SK-N-SH (cell line): ENCODE measurements around the gene PLD1. TPM values are rescaled to one million over a fixed set of nuclear protein-coding genes. Genes with fewer than 3 reads are reported as not detected.

Experiments used
- CTCF ChIA-PET: fragments of 300-600, 350-600 bp; formaldehyde crosslinking; extraction: SDS; loops from one replicate; lab custom pipeline; 2021; lab: Yijun Ruan, JAX
- POLR2A ChIA-PET: fragments of 350-600 bp; sonication (Branson Sonifier 250); formaldehyde crosslinking; extraction: SDS; loops from one replicate; lab custom pipeline; 2020; ENCODE audit warnings: antibody characterized with exemption, inconsistent platforms; lab: Yijun Ruan, JAX
- DNase-seq: peaks from one replicate; pipeline ENCODE4 v3.0.0; 2012
- H2AFZ ChIP-seq: fragments of 200-600 bp; sonication (generic); 2 replicates; pipeline ENCODE4 v1.8.1; 2016; ENCODE audit warnings: antibody characterized with exemption, mild to moderate bottlenecking, low read depth
- H3F3A ChIP-seq: fragments of 200-600 bp; sonication (generic); replicated peaks from 2 replicates; pipeline ENCODE3; 2016; ENCODE audit warnings: antibody characterized with exemption, mild to moderate bottlenecking; ENCODE audit not compliant: insufficient read depth
- H3K27ac ChIP-seq, 2 experiments: fragments of 200-500 bp in 1 of 2; fragments of 200-600 bp in 1 of 2; sonication (Bioruptor generic) in 1 of 2; sonication (generic), shearing (Covaris generic) in 1 of 2; 2 replicates each; pipeline versions ENCODE4 v1.5.1 to v1.6.1; 2014 to 2016; ENCODE audit warnings: low read depth in 2 of 2, inconsistent platforms in 1 of 2, low read length in 1 of 2, mild to moderate bottlenecking in 1 of 2, mixed read lengths in 1 of 2
- H3K27me3 ChIP-seq: fragments of 200-600 bp; sonication (generic), shearing (Covaris generic); 2 replicates; pipeline ENCODE4 v1.6.1; 2016; ENCODE audit warnings: mixed run types; ENCODE audit not compliant: insufficient read depth
- H3K36me3 ChIP-seq, 2 experiments: fragments of 200-500 bp in 1 of 2; fragments of 200-600 bp in 1 of 2; sonication (Bioruptor generic) in 1 of 2; sonication (generic) in 1 of 2; replicated peaks in 1 of 2; 2 replicates each; pipeline versions ENCODE3 to v1.5.1; 2014 to 2016; ENCODE audit warnings: low read length in 1 of 2, mild to moderate bottlenecking in 1 of 2; ENCODE audit not compliant: insufficient read depth in 2 of 2, control insufficient read depth in 1 of 2
- H3K4me1 ChIP-seq, 2 experiments: fragments of 200-500 bp in 1 of 2; fragments of 200-600 bp in 1 of 2; sonication (Bioruptor generic) in 1 of 2; sonication (generic), shearing (Covaris generic) in 1 of 2; 2 replicates each; pipeline versions ENCODE4 v1.5.1 to v1.6.1; 2014 to 2016; ENCODE audit warnings: low read depth in 1 of 2, low read length in 1 of 2, mixed run types in 1 of 2; ENCODE audit not compliant: insufficient read depth in 2 of 2, control insufficient read depth in 1 of 2
- H3K4me2 ChIP-seq: fragments of 200-600 bp; sonication (generic), shearing (Covaris generic); 2 replicates; pipeline ENCODE4 v1.6.1; 2017; ENCODE audit warnings: mixed run types
- H3K4me3 ChIP-seq, 2 experiments: fragments of 200-500 bp in 1 of 2; fragments of 200-600 bp in 1 of 2; sonication (Bioruptor generic) in 1 of 2; sonication (generic), shearing (Covaris generic) in 1 of 2; 2 replicates each; pipeline versions ENCODE4 v1.5.1 to v1.8.1; 2014 to 2016; ENCODE audit warnings: low read depth in 2 of 2, inconsistent platforms in 1 of 2, low read length in 1 of 2, mild to moderate bottlenecking in 1 of 2, mixed read lengths in 1 of 2, moderate library complexity in 1 of 2
- H3K79me2 ChIP-seq: fragments of 200-600 bp; sonication (generic); 2 replicates; pipeline ENCODE4 v1.8.1; 2017; ENCODE audit warnings: mild to moderate bottlenecking; ENCODE audit not compliant: insufficient read depth
- H3K9ac ChIP-seq: fragments of 200-600 bp; sonication (generic); 2 replicates; pipeline ENCODE4 v1.6.1; 2017; ENCODE audit warnings: mixed run types
- H3K9me2 ChIP-seq: fragments of 200-600 bp; sonication (generic); 2 replicates; pipeline ENCODE4 v1.6.1; 2017; ENCODE audit warnings: mixed run types
- H3K9me3 ChIP-seq: fragments of 200-600 bp; sonication (generic); 2 replicates; pipeline ENCODE4 v1.6.1; 2017; ENCODE audit warnings: mixed run types, mild to moderate bottlenecking, moderate library complexity
- H4K20me1 ChIP-seq: fragments of 200-600 bp; sonication (generic); 2 replicates; pipeline ENCODE4 v1.6.1; 2017; ENCODE audit warnings: mild to moderate bottlenecking, mixed run types; ENCODE audit not compliant: insufficient read depth
- CTCF ChIP-seq: fragments of 200-600 bp; sonication (generic); IDR thresholded peaks from 2 replicates; pipeline ENCODE4 v1.6.1; 2017; ENCODE audit warnings: antibody characterized with exemption, mild to moderate bottlenecking, moderate library complexity
- EP300 ChIP-seq, 2 experiments: IDR thresholded peaks; 2 replicates each; pipeline versions ENCODE4 v1.4.0 to v1.6.1; 2012; ENCODE audit warnings: borderline replicate concordance in 1 of 2, low read depth in 1 of 2, low read length in 1 of 2
- FOSL2 ChIP-seq: IDR thresholded peaks from 2 replicates; pipeline ENCODE4 v1.4.0; 2012; ENCODE audit warnings: low read depth, mild to moderate bottlenecking, moderate library complexity, borderline replicate concordance
- GABPA ChIP-seq: IDR thresholded peaks from 2 replicates; pipeline ENCODE4 v1.4.0; 2012; ENCODE audit warnings: low read depth, mild to moderate bottlenecking
- IRF3 ChIP-seq: fragments of 150-350 bp; IDR thresholded peaks from 2 replicates; pipeline ENCODE4 v1.6.1; 2016; ENCODE audit warnings: mild to moderate bottlenecking, low read depth, low read length
- MEF2A ChIP-seq: IDR thresholded peaks from 2 replicates; pipeline ENCODE4 v1.4.0; 2012; ENCODE audit warnings: low read depth, borderline replicate concordance
- MXI1 ChIP-seq: IDR thresholded peaks from 2 replicates; pipeline ENCODE4 v1.6.1; 2012; ENCODE audit warnings: mild to moderate bottlenecking, low read depth, low read length, improper control_type of control experiment
- NFIC ChIP-seq: IDR thresholded peaks from 2 replicates; pipeline ENCODE4 v1.4.0; 2012; ENCODE audit warnings: borderline replicate concordance
- PBX3 ChIP-seq: IDR thresholded peaks from 2 replicates; pipeline ENCODE4; 2012
- POLR2AphosphoS5 ChIP-seq: IDR thresholded peaks from 2 replicates; pipeline ENCODE4 v1.6.1; 2012; ENCODE audit warnings: low read depth, low read length
- RFX5 ChIP-seq: IDR thresholded peaks from 2 replicates; pipeline ENCODE4 v1.6.1; 2012; ENCODE audit warnings: mild to moderate bottlenecking, improper control_type of control experiment, low read length
- TCF12 ChIP-seq: IDR thresholded peaks from 2 replicates; pipeline ENCODE4 v1.4.0; 2012
- TEAD4 ChIP-seq: IDR thresholded peaks from 2 replicates; pipeline ENCODE4 v1.4.0; 2012; ENCODE audit warnings: mild to moderate bottlenecking, borderline replicate concordance; ENCODE audit not compliant: insufficient read depth
- USF1 ChIP-seq: IDR thresholded peaks from 2 replicates; pipeline ENCODE4 v1.4.0; 2012; ENCODE audit warnings: low read depth, borderline replicate concordance
- USF2 ChIP-seq: fragments of 150-350 bp; IDR thresholded peaks from 2 replicates; pipeline ENCODE4 v1.6.1; 2017; ENCODE audit warnings: antibody characterized with exemption, low read length, low read depth, borderline replicate concordance
- ZBTB33 ChIP-seq: IDR thresholded peaks from 2 replicates; pipeline ENCODE4 v1.4.0; 2012; ENCODE audit warnings: low read depth, borderline replicate concordance
- WGBS: methylation state at CpG from one replicate; pipeline ENCODE4 v1.1.6; 2017; ENCODE audit warnings: low lambda C conversion rate; 5-methylcytosine and 5-hydroxymethylcytosine counted together
- polyA plus RNA-seq, 3 experiments: library from polyadenylated mRNA; depleted of rRNA; stranded (reverse); fragments of >200 nt; gene quantifications; 2 replicates each; pipeline ENCODE4 v1.2.3, GENCODE V29; 2012

Gene PLD1
- polyA plus RNA-seq, 1 of the 3 experiments (the other 2 are of a cell fraction), result 6.2 TPM

- H3K27me3 ChIP-seq, result no peaks in the 10 kb centered on the region
- no peaks in the 10 kb centered on the region for H3K79me2 ChIP-seq
- H3K9me2 ChIP-seq, result no peaks in the 10 kb centered on the region
- no peak overlapping the region for H3K4me2 ChIP-seq
- H3K9me3 ChIP-seq, result no peaks in the 10 kb centered on the region
- no peak overlapping the region for H3K4me3 ChIP-seq
- H3K36me3 ChIP-seq, result no peaks in the 10 kb centered on the region
- H2AFZ ChIP-seq, result no peak overlapping the region
- no peak overlapping the region for H3K9ac ChIP-seq
- ChIA-PET POLR2A (no interaction called here), CTCF (interaction anchor here (1.4 kb wide), 2 partner anchors 10 to 596 kb away, joined by 3 to 5 read pairs; no protein-coding TSS in a partner anchor)
- no peak overlapping the region for H3K27ac ChIP-seq
- H3K4me1 ChIP-seq, result peaks cover 0 to 12% of the 10 kb centered on the region in 2 experiments; a peak in 2 of 4 replicates
- H3F3A ChIP-seq, result no peaks in the 10 kb centered on the region
- DNase-seq, result no peak
- no peaks in the 10 kb centered on the region for H4K20me1 ChIP-seq
- TF ChIP-seq PBX3 (no peak), USF2 (no peak), MEF2A (no peak), RFX5 (no peak), POLR2AphosphoS5 (no peak), CTCF (no peak), IRF3 (no peak), NFIC (no peak), GABPA (no peak), FOSL2 (no peak)
These were observed 253.1 kb downstream of the PLD1 start for GRCh38 chr3:171557173-171557572.

GRCh38 chr3:171556574-171557145, 253.6 kb downstream of the PLD1 start:
- Histone ChIP-seq H2AFZ (0 out of 2 replicates have a peak overlapping the region, but pooled peaks have one; percentile 49), H3K4me3 (no peak overlapping the region), H3K36me3 (no peaks in the 10 kb centered on the region), H3K79me2 (no peaks in the 10 kb centered on the region), H3K9me2 (no peaks in the 10 kb centered on the region), H3K27me3 (no peaks in the 10 kb centered on the region), H3K4me2 (no peak overlapping the region), H3K9me3 (no peaks in the 10 kb centered on the region), H4K20me1 (no peaks in the 10 kb centered on the region), H3F3A (no peaks in the 10 kb centered on the region), H3K4me1 (peaks cover 0 to 12% of the 10 kb centered on the region in 2 experiments; a peak in 2 of 4 replicates), H3K27ac (no peak overlapping the region), H3K9ac (no peak overlapping the region)
- DNase-seq, result peak; percentile 42
- POLR2A ChIA-PET, result no interaction called here
- CTCF ChIA-PET, result interaction anchor here (1.4 kb wide), 1 partner anchor 10 kb away, joined by 3 read pairs; no protein-coding TSS in a partner anchor
- WGBS, result 93% methylated on average over 4 of the region's 4 CpGs
- TF ChIP-seq ZBTB33, result no peak
- no peak for TF ChIP-seq GABPA
- no peak for TF ChIP-seq TCF12
- TF ChIP-seq USF1, result no peak
- no peak for TF ChIP-seq PBX3
- no peak for TF ChIP-seq EP300 (IDR thresholded peaks at IDR 0.05; ENCODE audit: borderline replicate concordance in 1 of 2, low read depth in 1 of 2, low read length in 1 of 2)
- no peak for TF ChIP-seq POLR2AphosphoS5
- no peak for TF ChIP-seq MXI1
- no peak for TF ChIP-seq TEAD4
